HG02884 (cell line): ENCODE results near the gene SPHK2.
"Not testable (repeated sequence)": the region's sequence is repeated elsewhere in the genome, so short reads cannot be mapped to it uniquely, and the experiment has no call there.

ENCODE experiments used
- ATAC-seq: cut with Tn5 transposase; IDR thresholded peaks from one replicate; pipeline ENCODE4 v1.9.1; 2021; ENCODE audit warnings: mild to moderate bottlenecking, moderate library complexity; ENCODE audit not compliant: unreplicated experiment

SPHK2 gene

DNA sequence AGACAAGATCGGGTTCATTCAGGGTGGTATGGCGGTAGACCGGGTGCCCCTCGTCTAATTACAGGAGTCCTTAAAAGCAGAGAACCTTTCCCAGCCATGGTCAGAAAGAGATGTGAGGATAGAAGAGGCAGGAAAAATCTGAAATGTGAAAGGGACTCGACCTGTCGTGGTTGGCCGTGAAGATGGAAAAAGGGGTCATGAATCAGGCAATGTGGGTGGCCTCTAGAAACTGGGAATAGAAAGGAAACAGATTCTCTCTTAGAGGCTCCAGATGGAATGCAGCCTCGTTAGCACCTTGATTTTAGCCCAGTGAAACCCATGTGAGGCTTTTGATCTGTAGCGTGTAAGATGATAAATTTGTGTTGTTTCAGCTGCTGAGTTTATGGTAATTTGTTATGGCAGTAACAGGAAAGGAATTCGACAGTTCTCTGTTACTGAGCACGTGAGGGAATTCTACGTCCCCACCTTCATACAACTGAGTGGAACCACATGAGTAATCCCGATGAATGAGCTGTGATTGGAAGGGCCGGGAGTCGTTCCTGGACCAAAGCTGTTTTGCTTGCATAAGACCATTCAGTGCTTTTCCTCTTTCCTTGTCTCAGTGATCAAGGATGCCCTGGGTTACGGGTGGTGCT, 37.7 kb downstream of the SPHK2 start:
- ATAC-seq: no peak

DNA sequence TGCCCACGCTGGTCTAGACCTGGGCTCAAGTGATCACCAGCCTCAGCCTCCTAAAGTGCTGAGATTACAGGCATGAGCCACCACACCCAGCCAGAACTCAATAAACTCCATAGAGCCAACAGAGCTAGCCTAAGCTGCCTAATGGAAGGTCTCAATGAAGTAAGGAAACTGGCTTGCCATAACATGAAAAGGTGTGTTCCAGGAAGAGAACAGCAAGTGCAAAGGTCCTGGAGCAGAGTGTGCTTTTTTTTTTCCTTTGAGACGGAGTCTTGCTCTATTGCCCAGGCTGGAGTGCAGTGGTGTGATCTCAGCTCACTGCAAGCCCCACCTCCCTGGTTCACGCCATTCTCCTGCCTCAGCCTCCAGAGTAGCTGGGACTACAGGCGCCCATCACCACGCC, 38.5 kb downstream of the SPHK2 start:
- not testable (repeated sequence) for ATAC-seq

DNA sequence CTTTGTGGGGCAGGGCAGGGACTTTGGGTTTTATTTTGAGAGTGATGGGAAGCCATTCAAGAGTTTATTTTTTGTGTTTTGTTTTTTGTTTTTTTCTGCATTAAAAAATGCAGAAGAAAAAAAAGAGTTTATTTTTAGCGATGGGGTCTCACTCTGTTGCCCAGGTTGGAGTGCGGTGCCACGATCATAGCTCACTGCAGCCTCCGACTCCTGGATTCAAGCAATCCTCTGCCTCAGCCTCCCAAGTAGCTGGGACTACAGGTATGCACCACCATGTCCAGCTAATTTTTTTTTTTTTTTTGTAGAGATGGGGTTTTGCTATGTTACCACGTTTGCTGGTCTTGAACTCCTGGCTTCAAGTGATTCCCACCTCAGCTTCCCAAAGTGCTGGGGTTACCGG, 39.2 kb downstream of the SPHK2 start:
- no peak for ATAC-seq

DNA sequence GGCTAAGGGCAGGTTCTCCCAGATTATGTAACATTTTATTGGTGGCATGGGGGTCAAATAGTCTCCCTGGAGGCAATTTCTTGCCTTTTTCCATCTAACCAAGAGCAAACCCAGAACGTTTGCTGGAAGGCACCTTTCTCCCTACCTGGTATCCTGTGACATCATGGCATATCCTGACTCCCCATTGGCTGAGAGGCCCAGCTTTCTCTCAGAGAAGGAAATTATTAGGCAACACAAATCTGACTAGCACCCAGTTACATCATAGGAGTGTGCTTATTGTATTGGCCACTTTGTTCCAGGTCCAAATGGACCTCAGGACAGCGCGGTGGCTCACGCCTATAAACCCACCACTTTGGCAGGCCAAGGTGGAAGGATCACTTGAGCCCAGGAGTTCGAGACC, 40.5 kb downstream of the SPHK2 start:
- ATAC-seq: no peak

DNA sequence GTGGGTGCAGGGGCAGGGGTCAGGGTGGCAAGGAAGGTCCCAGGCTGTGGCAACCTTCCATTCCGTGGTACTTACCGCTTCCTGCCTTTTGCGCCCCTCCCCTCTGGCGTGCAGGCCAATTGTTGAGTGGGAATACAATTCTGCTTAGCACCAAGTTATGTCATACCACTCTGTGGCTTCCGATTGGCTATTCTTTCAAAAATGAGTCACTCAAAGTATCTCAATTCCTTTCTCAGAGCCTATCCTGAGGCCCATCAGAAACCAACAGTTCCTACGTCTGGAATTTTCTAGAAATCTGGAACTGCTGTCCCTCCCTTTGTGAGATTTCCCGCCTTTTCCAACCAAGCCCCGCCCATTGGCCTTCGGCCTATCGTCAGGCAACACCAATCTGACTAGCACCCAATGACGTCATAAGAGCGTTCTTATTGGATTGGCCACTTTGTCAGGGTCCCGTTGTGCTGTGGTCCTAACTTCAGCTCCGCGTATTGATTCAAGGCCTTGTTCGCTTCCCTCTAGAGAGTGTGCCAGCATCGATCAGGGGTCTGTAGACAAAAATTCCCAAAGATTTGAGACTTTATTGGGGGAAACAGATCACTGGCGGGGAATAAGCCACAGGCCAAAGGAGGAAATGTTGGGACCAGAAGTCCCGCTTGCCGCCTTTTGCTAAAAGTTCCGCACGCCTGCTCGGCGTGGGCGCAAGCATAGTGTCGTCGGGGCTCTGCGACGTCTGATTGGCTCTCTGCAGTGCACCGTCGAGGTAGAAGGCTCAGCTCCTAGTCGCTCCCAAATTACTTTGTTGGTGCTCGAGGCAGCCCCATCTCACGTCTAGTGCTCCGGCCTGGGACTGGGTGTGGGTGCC, 41.8 kb downstream of the SPHK2 start:
- ATAC-seq: peak; percentile 72

DNA sequence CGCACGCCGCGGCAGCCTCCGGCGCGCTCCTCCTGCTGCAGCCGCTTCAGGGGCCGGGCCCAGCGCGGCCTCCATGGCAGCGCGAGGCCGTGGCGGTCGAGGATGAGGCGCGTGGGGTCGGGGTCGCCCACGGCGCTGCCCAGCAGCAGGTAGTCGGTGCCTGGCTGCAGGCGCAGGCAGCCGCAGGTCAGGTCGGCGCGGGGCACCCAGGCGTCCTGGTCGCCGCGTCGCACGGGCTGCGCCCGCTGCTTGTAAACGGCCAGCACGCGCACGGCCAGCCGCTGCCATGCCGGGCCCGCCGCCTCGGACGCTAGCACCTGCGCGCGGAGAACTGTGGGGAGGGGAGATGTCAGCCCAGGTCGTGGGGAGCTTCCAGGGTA, 42.4 kb downstream of the SPHK2 start:
- ATAC-seq: no peak

DNA sequence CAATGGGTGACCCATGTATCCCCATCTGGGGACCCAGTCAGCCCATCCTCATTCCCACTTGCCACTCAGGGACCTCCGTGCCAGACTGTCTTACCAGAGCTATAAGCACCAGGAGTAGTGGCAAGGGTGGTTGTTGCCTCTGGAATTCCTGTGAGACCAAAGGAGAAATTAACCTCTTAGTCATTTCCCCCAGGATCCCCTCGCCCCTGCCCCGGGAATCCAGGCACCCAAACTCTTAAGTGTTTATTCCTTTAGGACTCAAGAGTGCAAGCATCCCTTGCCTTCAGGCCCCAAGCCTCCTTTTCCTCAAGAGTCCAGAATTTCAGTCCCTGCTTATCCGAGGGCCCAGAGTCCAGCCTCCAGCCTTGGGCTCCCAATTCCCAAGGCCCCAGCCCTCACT, 44.4 kb downstream of the SPHK2 start:
- no peak for ATAC-seq

DNA sequence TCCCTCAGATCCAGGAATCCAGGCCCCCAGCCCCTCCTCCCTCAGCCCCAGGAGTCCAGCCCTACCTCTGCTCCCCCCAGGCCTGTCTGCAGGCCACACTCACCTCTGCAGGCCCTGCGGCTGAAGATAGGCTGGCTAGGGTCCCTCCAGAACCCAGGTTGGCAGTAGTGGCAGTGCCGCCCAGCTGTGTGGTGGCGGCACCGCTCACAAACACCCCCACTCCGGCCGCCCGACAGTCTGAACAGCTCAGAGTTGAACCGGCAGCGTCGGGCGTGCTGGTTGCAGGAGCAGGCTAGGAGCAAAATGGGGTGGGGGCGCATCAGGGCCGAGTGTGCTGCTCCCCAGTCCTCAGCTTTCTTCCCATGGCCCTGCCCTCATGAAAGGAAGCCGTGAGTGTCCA, 45.2 kb downstream of the SPHK2 start:
- no peak for ATAC-seq

DNA sequence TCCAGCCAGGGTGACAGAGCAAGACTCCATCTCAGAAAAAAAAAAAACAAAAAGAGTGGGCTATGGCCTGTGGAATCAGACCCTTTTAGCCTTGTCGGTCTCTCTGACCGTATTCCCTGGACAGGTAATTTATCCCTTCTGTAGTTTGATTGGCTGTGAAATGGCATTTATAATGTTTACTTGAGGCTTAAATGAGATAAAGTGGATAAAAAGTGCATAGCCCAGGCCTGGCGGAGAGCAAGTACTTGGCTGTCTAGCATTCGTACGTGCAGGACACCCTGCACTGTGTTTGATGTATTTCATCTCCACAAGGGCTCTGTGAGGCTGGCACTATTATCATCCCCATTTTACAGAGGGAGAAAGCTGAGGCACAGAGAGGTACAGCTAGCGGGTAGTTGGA, 46.5 kb downstream of the SPHK2 start:
- ATAC-seq: no peak

DNA sequence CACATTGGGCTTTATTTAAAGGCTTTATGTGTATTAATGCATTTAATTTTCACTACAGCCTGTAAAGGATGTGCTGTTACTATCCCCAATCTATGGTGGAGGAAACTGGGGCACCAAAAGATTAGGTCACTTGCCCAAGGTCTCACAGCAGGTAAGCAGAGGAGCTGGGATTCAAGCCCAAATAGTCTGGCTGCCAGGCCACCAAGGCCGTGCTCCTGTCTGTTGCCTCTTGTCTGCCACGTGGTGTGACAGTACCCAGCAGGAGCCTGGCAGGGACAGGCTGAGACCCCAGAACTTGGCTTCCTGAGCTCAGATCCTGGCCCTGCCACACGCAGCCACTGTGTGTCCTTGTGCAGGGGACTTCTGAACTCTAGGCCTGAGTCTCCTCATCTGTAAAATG, 49.0 kb downstream of the SPHK2 start:
- ATAC-seq: no peak

DNA sequence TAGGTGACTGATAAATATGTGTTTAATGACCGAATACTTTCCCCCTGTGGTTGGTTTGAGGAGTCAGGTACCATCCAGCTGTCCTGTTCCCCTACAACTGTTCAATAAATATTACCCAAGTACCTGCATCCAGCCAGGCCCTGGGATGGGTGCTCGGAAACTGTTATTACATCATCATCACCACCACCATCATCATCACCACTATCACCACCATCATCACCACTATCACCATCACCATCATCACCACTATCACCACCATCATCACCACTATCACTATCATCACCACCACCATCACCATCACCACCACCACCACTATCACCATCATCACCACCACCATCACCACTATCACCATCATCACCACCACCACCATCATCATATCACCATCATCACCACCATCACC, 49.5 kb downstream of the SPHK2 start:
- ATAC-seq: no peak

DNA sequence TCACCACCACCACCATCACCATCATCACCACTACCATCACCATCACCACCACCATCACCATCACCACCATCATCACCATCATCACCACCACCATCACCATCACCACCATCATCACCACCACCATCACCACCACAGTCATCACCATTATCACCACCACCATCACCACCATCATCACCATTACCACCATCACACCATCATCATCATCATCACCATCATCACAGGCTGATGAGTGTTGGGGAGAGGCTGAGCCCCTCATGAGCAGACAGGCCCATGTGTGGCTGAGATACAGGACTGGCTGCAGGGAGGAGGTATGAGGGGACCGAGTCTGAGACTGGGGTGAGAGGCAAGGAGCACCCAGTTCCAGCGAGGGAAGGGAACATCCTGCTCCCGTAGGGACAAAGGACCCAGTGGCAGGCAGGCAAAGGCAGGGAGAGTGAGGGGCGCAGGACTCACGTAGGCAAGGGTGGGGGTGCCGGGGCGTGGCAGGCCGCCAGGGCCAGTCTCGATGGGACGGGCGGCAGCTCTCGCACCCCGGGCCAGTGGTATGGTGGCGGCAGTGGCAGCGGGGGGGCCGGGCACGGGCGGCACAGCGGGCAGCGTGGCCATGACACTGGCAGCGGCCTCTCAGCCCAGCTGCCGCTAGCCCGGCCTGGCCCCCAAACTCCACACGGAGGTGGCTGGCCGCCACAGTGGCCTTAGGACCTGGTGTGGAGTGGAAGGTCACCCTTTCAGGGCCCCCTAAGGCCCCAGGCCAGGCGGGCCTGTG, 50.8 kb downstream of the SPHK2 start:
- ATAC-seq: no peak

DNA sequence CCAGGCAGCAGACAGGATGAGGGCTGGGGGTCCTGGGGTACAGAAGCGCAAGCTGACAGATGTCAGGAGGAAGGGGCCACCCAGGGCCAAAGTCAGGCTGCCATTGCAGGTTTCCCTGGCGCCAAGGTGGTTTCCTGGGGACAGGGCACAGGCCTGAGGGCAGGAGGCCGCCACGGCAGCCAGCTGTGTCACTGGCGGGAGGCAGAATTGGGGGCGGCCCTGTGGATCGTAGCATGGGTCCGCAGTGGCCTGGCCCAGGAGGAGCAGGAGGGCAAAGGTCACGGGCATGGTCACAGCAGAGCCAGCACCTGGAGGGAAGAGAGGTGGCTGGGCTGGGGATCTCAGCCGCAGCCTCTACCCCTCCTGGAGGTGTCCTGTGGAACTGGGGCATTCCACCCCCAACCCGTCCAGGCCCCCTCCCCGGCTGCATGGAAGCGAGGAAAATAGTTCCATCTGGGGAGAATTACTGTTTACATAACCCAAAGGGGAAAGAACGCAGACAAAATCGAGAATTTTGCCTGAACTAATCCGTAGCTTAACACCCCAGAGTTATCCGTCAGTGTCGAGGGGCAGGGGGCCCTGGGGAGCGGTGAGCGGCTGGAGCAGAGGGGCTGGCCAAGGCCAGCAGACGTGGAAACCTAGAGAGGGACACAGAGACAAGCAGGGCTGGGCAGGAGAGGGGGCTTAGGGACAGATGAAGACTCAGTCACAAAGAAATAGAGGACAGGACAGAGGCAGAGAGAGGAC, 51.6 kb downstream of the SPHK2 start:
- ATAC-seq: no peak

DNA sequence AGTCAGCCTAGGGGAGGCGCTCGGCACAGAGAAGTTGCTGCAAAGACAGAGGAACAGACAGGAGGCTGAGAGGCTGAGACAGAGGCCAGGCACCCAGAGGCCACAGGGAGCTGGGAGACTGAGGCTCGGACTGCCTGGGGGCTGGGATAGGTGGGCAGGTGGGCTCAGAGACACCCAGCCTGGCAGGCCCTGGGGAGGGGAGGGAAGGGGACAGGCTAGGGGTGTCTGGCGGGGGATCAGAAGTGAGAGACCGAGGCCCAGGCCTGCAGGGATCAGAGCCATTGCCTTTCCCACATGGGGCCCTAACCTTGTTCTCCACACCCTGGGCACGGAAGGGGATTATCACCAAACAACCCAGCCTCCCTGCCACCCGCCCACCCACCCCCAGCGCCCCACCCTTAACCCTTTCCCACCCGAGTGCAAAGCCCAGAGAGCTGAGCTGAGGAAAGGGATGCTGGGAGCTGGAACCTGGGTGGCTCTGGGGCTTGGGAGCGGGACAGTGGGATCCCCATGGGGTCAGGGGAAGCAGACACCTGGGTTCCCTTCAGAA, 52.2 kb downstream of the SPHK2 start:
- no peak for ATAC-seq

DNA sequence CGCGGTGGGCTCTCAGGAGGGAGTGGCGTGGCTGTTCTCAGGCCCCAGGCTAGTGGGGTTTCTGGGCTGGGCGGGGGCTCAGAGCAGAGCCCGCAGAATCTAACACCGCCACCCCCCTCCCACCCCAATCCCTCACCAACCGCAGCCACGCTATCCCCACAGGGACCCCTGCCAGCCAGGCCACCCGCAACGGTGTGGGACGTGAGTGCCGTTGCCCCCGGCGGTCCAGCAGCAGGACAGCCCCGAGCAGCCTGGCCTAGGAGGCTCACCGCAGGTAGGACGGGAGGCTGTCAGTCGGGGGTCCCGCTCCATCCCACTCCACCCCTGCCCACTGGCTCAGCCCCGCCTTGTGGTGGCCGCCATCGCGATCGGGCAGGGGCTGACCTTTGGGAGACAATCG, 53.7 kb downstream of the SPHK2 start, which contains the start of gene NTN5:
Gene NTN5 (minus strand): TSS at position 24 of the 400 bp plus-strand sequence. CDS start 2,031 bp downstream, outside the sequence.
- no peak for ATAC-seq

DNA sequence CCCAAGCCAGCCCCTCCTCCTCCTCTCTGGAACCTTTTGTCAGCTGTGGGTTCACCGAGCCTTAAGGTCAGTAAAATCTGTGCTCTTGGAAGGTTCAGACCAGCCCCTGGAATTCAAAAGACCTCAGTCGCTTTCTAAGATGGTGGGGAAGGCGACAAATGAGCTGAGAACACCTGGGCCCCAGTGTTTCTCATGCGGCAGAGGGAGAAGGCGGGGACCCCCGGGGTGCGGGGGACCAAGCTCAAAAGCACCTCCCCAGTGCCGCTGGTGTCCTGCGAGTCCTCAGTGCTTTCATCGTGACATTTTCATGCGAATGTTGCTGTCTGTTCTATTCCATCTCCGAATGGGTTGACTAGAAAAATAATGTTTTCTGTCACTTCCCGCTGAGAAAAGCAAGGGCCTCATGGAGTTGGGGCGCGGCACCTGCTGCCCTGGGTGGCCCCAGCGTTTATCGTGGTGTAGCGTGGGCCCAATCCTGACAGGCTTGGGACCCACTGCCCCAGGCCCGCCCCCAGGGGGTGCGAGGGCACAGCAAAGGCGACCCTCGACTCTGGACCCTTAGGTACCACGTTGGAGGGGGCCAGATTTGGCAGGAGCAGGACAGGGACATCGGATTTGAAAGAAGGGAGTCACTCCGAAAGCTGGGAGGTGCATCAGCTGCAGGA, 54.3 kb downstream of the SPHK2 start:
- no peak for ATAC-seq

DNA sequence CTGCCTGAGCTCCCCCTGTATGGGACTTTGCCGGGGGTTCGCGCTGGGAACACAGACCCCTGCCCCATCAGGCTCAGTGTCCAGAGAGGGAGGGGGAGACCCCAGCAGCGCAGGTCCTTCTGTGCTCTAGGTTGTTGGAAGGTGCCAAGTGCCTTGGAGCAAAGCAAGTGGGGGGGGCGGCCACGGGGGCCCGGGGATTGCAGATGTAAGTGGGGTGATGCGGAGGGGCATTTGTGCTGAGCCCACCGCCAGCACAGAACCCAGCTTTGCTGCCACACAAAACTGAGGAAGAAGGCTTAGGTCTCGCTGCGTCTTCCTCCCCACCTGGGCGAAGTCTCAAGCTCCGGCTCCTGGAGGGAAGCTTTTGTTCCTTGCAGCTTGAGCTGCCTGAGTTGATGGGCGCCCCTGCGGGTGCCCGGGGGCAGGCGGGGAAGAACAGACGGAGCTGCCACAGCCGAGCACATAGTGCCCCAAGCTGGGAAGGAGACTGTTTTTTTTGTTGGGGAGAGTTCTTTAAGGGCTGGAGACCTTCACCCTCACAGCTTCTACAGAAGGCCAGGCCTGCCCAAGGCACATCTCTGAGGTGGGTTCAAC, 55.0 kb downstream of the SPHK2 start:
- ATAC-seq: no peak

DNA sequence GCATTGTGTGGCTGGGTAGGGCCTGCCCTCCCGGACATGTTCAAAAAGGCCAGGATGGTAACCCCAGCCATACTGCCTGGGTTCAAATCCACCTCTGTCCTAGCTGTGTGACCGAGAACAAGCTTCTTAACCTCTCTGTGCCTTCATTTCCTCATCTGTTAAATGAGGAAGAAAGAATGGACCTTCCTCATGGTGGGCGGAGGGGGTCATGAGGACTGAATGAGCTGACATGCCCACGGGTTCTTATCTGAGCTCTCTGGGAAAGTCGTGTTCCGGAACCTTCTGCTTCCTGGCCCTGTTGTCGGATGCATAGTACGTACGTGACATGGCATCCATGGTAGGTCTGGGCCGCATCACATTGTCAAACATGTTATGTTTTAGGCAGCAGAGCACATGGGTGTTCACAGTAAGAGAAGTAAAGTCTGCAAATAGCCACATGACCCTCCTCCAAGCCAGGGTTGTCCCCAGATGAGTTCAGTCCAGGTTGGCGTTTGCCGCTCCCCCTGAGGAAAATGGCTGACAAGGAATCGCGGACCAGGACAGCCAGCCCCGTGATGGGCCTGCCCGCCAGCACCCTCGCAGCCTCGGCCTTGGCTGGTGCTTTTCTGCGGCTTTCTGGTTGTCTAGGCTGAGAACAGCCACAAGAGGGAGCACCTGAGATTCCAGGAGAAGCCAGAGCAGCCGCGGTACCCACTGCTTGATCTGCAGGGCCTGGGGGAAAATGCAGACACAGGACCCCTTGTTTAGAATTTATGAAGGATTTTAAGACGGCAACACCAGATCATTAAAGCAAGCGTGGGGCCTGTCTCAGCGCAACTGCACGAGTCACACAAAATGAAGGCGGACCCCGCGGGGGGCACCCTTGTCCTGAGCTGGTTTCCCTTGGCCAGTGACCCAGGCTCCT, 55.9 kb downstream of the SPHK2 start:
- ATAC-seq: no peak

DNA sequence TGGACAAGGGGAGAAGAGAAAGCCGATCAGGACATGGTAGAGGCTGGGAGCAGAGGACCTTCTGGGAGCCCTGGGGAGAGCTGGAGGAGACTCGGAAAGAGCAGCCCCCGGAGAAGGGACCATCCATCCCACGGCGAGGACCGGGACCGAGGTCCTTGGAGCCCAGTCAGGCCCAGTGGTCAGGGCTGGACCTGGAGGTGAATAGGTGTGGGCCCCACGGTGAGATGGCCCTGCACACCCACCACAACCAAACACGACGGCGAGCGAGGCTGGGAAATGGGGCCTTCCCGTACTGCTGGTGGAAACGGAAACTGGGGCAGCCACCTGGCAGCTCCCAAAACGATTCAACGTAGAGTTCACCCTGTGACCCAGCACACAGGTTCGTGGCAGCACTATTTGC, 57.2 kb downstream of the SPHK2 start:
- no peak for ATAC-seq
